Neural cell (in vitro differentiated cells): ENCODE data around the gene DNER. TPM values are rescaled to one million over a fixed set of nuclear protein-coding genes. Genes with fewer than 3 reads are reported as not detected.

Experiments
- H2AFZ ChIP-seq: fragments of 200-600, 300-800 bp; sonication (generic), shearing (Covaris generic); 2 replicates; pipeline ENCODE4 v1.6.0; 2014; ENCODE audit warnings: low read depth, mild to moderate bottlenecking, antibody characterized with exemption, low read length, moderate library complexity
- H3F3A ChIP-seq: fragments of 200-600 bp; shearing (Covaris generic); 2 replicates; pipeline ENCODE4 v1.6.1; 2016; ENCODE audit warnings: mild to moderate bottlenecking, moderate library complexity, mixed read lengths, antibody characterized with exemption, low read length; ENCODE audit not compliant: insufficient read depth, poor library complexity, severe bottlenecking
- H3K27ac ChIP-seq: fragments of 200-600, 300-800 bp; sonication (generic), shearing (Covaris generic); 2 replicates; pipeline ENCODE4 v1.5.1; 2014; ENCODE audit warnings: mild to moderate bottlenecking, low read length, moderate library complexity
- H3K27me3 ChIP-seq: fragments of 300-800, 200-600 bp; sonication (generic), shearing (Covaris generic); 2 replicates; pipeline ENCODE4 v1.6.0; 2014; ENCODE audit warnings: mild to moderate bottlenecking, low read depth, low read length, moderate library complexity; ENCODE audit not compliant: insufficient read depth
- H3K36me3 ChIP-seq: fragments of 300-800, 200-600 bp; sonication (generic), shearing (Covaris generic); 2 replicates; pipeline ENCODE4 v1.5.1; 2014; ENCODE audit warnings: mild to moderate bottlenecking, antibody characterized with exemption, low read length, moderate library complexity; ENCODE audit not compliant: insufficient read depth
- H3K4me2 ChIP-seq: fragments of 300-800, 200-600 bp; sonication (generic), shearing (Covaris generic); 2 replicates; pipeline ENCODE4 v1.6.0; 2014; ENCODE audit warnings: mild to moderate bottlenecking, low read length
- H3K4me3 ChIP-seq: fragments of 300-800, 200-600 bp; sonication (generic), shearing (Covaris generic); 2 replicates; pipeline ENCODE4 v1.5.1; 2014; ENCODE audit warnings: mild to moderate bottlenecking, low read length, moderate library complexity
- H3K79me2 ChIP-seq: fragments of 200-600 bp; shearing (Covaris generic); replicated peaks from 2 replicates; pipeline ENCODE4 v1.6.0; 2014; ENCODE audit warnings: mild to moderate bottlenecking, low read length, moderate library complexity; ENCODE audit not compliant: insufficient read depth
- H3K9ac ChIP-seq: fragments of 300-800, 200-600 bp; sonication (generic), shearing (Covaris generic); 2 replicates; pipeline ENCODE4 v1.6.1; 2016; ENCODE audit warnings: mild to moderate bottlenecking, low read length, mixed read lengths
- H3K9me2 ChIP-seq: fragments of 200-600 bp; shearing (Covaris generic); 2 replicates; pipeline ENCODE4 v1.6.1; 2016; ENCODE audit warnings: mild to moderate bottlenecking, low read length, mixed read lengths; ENCODE audit not compliant: insufficient read depth
- H3K9me3 ChIP-seq: fragments of 200-600, 300-800 bp; sonication (generic), shearing (Covaris generic); 2 replicates; pipeline ENCODE4 v1.6.1; 2016; ENCODE audit warnings: mild to moderate bottlenecking, mixed run types, low read length, moderate library complexity, mixed read lengths
- H4K20me1 ChIP-seq: fragments of 200-600 bp; shearing (Covaris generic); 2 replicates; pipeline ENCODE4 v1.6.1; 2016; ENCODE audit warnings: mild to moderate bottlenecking, mixed run types; ENCODE audit not compliant: insufficient read depth
- CTCF ChIP-seq: fragments of 450-650 bp; IDR thresholded peaks from 2 replicates; pipeline ENCODE4 v1.5.1; 2014; ENCODE audit warnings: antibody characterized with exemption, mild to moderate bottlenecking, moderate library complexity; ENCODE audit not compliant: poor library complexity, severe bottlenecking
- EP300 ChIP-seq: fragments of 450-650 bp; conservative IDR thresholded peaks from 2 replicates; pipeline ENCODE4 v1.6.1; 2014; ENCODE audit warnings: antibody characterized with exemption, mild to moderate bottlenecking, moderate library complexity; ENCODE audit not compliant: poor library complexity, severe bottlenecking
- EZH2 ChIP-seq: fragments of 200-600, 300-800 bp; shearing (Covaris generic), sonication (generic); IDR thresholded peaks from 2 replicates; pipeline ENCODE4 v1.6.1; 2014; ENCODE audit warnings: antibody characterized with exemption, low read length, borderline replicate concordance, mild to moderate bottlenecking; ENCODE audit not compliant: insufficient read depth, poor library complexity, severe bottlenecking
- MXI1 ChIP-seq: fragments of 450-650 bp; conservative IDR thresholded peaks from 2 replicates; pipeline ENCODE4 v1.6.1; 2014; ENCODE audit warnings: antibody characterized with exemption, mild to moderate bottlenecking; ENCODE audit not compliant: poor library complexity, severe bottlenecking
- POLR2AphosphoS5 ChIP-seq: IDR thresholded peaks from 2 replicates; pipeline ENCODE4 v1.6.1; 2012
- RAD21 ChIP-seq: fragments of 450-650 bp; conservative IDR thresholded peaks from 2 replicates; pipeline ENCODE4 v1.6.1; 2014; ENCODE audit warnings: antibody characterized with exemption, mild to moderate bottlenecking, moderate library complexity
- REST ChIP-seq: IDR thresholded peaks from 2 replicates; pipeline ENCODE4 v1.6.1; 2012; ENCODE audit warnings: borderline replicate concordance
- SMC3 ChIP-seq: fragments of 450-650 bp; conservative IDR thresholded peaks from 2 replicates; pipeline ENCODE4 v1.6.1; 2014; ENCODE audit warnings: antibody characterized with exemption, mild to moderate bottlenecking, moderate library complexity; ENCODE audit not compliant: poor library complexity
- TAF1 ChIP-seq: IDR thresholded peaks from 2 replicates; pipeline ENCODE4 v1.6.1; 2012; ENCODE audit warnings: low read depth
- polyA plus RNA-seq: library from polyadenylated mRNA; depleted of rRNA; stranded (reverse); fragments of >200 nt; gene quantifications from 2 replicates; pipeline ENCODE4 v1.2.3, GENCODE V29; 2014

The DNER gene
- polyA plus RNA-seq, 1 donor from 2014 or later, result 310 TPM

DNA sequence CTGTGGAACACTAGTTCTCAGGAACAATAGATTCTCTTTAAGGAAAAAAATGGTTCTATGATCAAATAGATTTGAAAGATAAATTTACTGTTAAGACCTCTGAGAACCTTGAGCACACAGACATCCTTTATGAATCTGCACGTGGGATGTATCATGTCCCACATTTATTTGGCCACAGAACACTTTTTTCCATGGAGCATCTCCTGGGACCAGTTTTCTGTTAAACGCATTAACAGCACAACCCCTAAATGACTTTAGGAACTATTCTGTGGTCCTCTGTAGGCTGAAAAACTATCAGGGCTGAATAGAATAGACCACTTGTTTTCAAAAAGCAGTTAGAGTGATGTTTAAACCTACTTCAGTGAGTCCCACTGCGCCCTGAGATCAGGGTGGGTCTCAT is 311.1 kb downstream of the DNER start:
- Histone ChIP-seq H4K20me1 (no peaks in the 10 kb centered on the region), H3K4me3 (no peak overlapping the region), H3K9ac (no peak overlapping the region), H3K9me3 (no peaks in the 10 kb centered on the region), H3K27me3 (no peaks in the 10 kb centered on the region), H3K79me2 (no peaks in the 10 kb centered on the region), H3K9me2 (no peaks in the 10 kb centered on the region), H3K4me2 (no peak overlapping the region), H3K36me3 (no peaks in the 10 kb centered on the region), H3F3A (no peaks in the 10 kb centered on the region), H2AFZ (no peak overlapping the region), H3K27ac (no peak overlapping the region)
- no peak for TF ChIP-seq REST
- no peak for TF ChIP-seq SMC3
- TF ChIP-seq CTCF, result no peak
- no peak for TF ChIP-seq POLR2AphosphoS5
- no peak for TF ChIP-seq RAD21
- TF ChIP-seq MXI1, result no peak
- no peak for TF ChIP-seq EZH2
- no peak for TF ChIP-seq EP300
- TF ChIP-seq TAF1, result no peak

- Histone ChIP-seq H3K4me2 (no peak overlapping the region), H3F3A (no peaks in the 10 kb centered on the region), H3K4me3 (no peak overlapping the region), H2AFZ (no peak overlapping the region), H3K27me3 (no peaks in the 10 kb centered on the region), H3K9ac (no peak overlapping the region), H3K79me2 (no peaks in the 10 kb centered on the region), H3K9me3 (no peaks in the 10 kb centered on the region), H3K27ac (no peak overlapping the region), H4K20me1 (no peaks in the 10 kb centered on the region), H3K36me3 (no peaks in the 10 kb centered on the region), H3K9me2 (no peaks in the 10 kb centered on the region)
- TF ChIP-seq EZH2 (no peak), CTCF (no peak), MXI1 (no peak), TAF1 (no peak), POLR2AphosphoS5 (no peak), REST (no peak)
These were observed 313.0 kb downstream of the DNER start for GRCh38 chr2:229401171-229401865.
